Measurements from ENCODE around the gene VANGL2.

- TF ChIP-seq GATA2 (IDR thresholded peaks at IDR 0.05; ENCODE audit: low read depth, low read length) (no peak), GATA3 (IDR thresholded peaks at IDR 0.05; ENCODE audit: low read depth, low read length) (no peak)
Measured at GRCh38 chr1:160419150-160419837, 18.9 kb downstream of the VANGL2 start.

Data from SH-SY5Y (cell line).